Rectal smooth muscle tissue (tissue), 1 donor: ENCODE measurements around the gene RREB1.
A peak's percentile ranks its signal among the peaks of the same experiment; 100 is the strongest.
"Not testable (repeated sequence)": the region's sequence is repeated elsewhere in the genome, so short reads cannot be mapped to it uniquely, and the experiment has no call there.

Experiments
- H3K27ac ChIP-seq: one replicate; pipeline ENCODE4 v1.7.0; 2013; ENCODE audit warnings: low read depth, low read length, inconsistent platforms
- H3K27me3 ChIP-seq: one replicate; pipeline ENCODE4 v1.7.0; 2013; ENCODE audit warnings: low read length; ENCODE audit not compliant: control insufficient read depth, insufficient read depth
- H3K36me3 ChIP-seq: one replicate; pipeline ENCODE4 v1.7.0; 2013; ENCODE audit warnings: low read length; ENCODE audit not compliant: control insufficient read depth, insufficient read depth
- H3K4me1 ChIP-seq: one replicate; pipeline ENCODE4 v1.7.0; 2013; ENCODE audit warnings: low read length; ENCODE audit not compliant: control insufficient read depth, insufficient read depth
- H3K4me3 ChIP-seq: one replicate; pipeline ENCODE4 v1.7.0; 2013; ENCODE audit warnings: low read length
- H3K9ac ChIP-seq: one replicate; pipeline ENCODE4 v1.7.0; 2013; ENCODE audit warnings: low read length

RREB1 gene

DNA sequence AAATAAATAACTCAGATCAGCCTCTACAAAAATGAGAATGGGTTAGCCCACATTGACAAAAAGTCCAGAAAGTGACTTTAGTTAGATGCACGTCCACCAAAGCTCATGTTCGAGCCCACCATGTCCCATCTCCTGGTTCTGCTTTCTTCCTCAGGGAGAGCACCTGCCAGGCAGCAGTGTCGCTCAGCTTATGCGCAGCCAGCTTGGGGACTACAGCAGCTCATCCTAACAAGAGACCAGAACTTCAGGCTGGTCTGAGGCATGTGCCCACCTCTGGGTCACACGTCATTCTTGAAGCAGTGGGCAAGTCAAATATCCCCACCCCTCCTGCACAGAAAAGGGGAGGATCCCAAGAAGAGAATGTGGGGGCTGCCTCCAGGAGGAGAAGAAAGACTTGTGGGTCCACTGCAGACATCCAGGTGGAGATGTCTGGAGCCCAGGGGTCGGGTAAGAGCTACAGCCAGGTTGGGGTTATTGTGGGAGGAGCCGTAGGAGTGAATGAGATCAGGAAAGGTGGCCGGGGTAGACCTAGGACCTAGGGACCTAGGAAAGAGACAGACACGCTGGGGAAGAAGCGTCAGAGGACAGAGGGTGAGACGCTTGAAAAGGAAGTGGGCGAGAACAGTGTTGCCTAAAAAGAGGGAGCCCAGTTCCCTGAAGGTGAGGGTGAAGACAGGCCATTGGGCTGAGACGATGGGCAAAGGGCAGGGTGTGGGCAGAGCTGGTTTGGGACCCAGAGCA lies 152.7 kb downstream of the RREB1 start:
- H3K9ac ChIP-seq, result no peak overlapping the region
- no peaks in the 10 kb centered on the region for H3K27me3 ChIP-seq
- peaks cover 5% of the 10 kb centered on the region for H3K4me1 ChIP-seq
- peak overlapping the region; percentile 75 for H3K27ac ChIP-seq
- H3K4me3 ChIP-seq, result peak overlapping the region; percentile 96
- H3K36me3 ChIP-seq, result no peaks in the 10 kb centered on the region

DNA sequence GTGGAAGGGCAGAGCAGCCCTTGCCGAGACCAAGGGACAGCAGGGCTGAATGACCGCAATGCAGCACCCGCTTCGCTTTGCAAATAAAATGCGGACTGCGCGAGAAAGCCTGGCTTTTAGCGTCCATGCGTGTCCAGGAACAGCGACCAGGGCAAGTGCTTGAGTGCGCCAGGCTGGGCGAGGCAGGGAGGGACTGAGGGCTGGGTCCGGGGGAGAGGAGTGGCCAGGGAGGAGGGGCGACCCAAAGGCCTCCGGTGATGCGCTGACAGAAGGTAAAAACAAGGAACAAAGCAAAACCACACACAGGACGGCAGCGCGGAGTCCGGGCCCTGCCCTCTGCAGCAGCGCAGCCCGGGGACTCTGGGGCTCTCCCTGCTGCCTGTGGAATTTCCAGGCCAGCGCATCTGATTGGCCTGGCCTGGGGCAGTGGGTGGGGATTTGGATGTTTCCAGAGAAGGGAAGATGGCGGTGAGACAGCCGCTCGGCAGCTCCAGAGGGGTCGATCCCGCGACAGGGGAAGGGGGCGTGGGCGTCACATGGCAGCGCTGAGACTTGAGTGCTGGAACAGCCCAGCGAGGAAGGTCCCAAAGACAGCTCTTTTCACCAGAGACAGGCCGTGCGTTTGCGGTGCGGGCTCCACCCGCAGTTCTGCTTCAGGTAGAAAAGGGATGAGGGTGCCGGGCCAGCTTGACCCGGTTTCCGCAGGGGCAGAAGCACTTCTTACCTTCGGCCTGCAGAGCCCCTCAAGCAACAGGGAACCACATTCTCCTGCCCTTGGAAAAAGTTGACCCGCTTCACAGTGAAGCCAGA lies 153.5 kb downstream of the RREB1 start:
- peaks cover 5% of the 10 kb centered on the region for H3K4me1 ChIP-seq
- no peaks in the 10 kb centered on the region for H3K36me3 ChIP-seq
- peak overlapping the region; percentile 26 for H3K9ac ChIP-seq
- H3K27ac ChIP-seq, result peak overlapping the region; percentile 75
- no peaks in the 10 kb centered on the region for H3K27me3 ChIP-seq
- peak overlapping the region; percentile 96 for H3K4me3 ChIP-seq

DNA sequence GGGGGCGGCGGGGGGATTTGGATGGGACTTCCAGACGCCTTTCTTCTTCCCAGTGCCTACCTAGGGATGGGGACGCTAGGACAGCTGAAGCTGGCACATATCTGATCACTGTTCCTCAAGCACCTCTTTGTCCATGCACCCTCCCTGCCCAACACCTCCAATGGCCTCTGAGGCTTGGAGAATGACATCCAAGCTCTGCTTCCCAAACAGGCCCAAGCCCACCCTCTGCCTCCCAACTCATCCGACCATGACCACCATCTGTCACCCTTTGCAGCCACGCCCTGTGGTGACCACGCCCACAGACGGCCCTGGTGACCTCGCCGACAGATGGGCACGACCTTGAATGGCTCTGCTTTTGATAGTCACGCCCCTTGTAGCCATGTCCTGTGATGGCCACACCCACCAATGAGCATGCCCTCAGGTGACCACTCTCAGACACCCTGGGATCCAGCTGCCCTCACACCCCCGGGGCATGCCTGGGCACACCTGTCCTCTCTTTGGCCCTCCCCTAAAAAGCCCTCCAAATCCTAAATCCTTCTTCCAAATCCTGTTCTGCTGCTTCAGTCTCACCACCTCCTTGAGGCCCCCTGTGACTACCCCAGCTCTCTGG lies 154.2 kb downstream of the RREB1 start:
- Histone ChIP-seq H3K9ac (no peak overlapping the region), H3K4me1 (peaks cover 5% of the 10 kb centered on the region), H3K36me3 (no peaks in the 10 kb centered on the region), H3K27ac (no peak overlapping the region), H3K4me3 (peak overlapping the region; percentile 96), H3K27me3 (no peaks in the 10 kb centered on the region)

DNA sequence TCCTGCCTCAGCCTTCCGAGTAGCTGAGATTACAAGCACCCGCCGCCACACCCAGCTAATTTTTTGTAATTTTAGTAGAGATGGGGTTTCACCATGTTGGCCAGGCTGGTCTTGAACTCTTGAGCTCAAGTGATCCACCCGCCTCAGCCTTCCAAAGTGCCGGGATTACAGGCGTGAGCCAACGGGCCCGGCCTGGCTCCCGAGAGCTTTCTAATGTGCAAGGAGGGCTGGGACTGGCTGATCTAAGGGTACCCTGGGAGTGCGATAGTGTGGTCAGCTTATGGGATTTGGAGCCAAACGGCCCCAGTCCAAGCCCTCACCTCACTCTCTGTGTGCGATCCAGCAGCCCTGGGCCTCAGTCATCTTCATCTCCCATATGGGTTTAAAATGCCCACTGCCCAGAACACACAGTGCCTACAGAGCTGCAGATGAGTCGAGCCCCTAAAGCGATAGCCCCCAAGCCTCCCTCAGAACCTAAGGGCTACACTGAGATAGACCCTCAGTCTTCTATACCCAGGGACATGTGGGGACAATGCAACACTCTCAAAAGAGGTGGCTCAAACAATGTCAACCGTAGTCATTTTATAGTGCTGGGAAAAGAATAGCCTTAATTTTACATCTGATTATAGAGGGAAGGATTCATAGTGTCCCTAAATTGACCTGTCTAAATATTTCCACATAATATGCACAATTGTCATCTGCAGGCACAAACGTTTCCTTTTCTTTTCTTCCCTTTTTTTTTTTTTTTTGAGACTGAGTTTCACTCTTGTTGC lies 155.2 kb downstream of the RREB1 start:
- H3K36me3 ChIP-seq, result no peaks in the 10 kb centered on the region
- peaks cover 5% of the 10 kb centered on the region for H3K4me1 ChIP-seq
- H3K27ac ChIP-seq, result no peak overlapping the region

DNA sequence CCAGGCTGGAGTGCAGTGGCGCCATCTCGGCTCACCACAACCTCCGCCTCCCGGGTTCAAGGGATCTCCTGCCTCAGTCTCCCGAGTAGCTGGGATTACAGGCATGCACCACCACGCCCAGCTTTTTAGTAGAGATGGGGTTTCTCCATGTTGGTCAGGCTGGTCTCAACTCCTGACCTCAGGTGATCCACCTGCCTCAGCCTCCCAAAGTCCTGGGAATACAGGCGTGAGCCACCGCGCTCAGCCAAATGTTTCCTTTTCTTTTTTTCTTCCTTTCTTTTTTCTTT lies 155.7 kb downstream of the RREB1 start:
- not testable (repeated sequence) for H3K36me3 ChIP-seq, H3K4me3 ChIP-seq, H3K4me1 ChIP-seq, H3K9ac ChIP-seq, H3K27ac ChIP-seq, H3K27me3 ChIP-seq

More for the DNA sequence above, 155.2 kb downstream of the RREB1 start:
- no peak overlapping the region for H3K4me3 ChIP-seq
- H3K27me3 ChIP-seq, result no peaks in the 10 kb centered on the region
- H3K9ac ChIP-seq, result no peak overlapping the region

DNA sequence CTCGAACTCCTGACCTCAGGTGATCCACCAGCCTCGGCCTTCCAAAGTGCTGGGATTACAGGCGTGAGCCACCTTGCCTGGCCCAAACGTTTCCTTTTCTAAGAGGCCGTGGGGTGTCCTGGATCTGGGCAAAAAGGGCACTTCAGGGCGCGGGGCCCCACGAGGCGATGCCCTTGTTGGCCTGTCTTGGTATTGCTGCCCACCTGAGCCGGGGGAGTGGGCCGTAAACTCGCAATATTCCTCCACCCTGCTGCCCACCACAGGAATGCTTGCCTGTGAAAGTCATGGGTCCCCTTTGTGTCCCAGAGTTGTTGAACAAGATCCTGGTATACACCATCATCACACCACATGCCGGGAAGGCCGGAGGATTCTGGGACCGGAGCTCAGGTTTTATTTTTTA lies 156.3 kb downstream of the RREB1 start:
- no peak overlapping the region for H3K4me3 ChIP-seq
- H3K36me3 ChIP-seq, result no peaks in the 10 kb centered on the region
- H3K4me1 ChIP-seq, result peaks cover 5% of the 10 kb centered on the region
- no peaks in the 10 kb centered on the region for H3K27me3 ChIP-seq
- H3K9ac ChIP-seq, result no peak overlapping the region
- H3K27ac ChIP-seq, result no peak overlapping the region

DNA sequence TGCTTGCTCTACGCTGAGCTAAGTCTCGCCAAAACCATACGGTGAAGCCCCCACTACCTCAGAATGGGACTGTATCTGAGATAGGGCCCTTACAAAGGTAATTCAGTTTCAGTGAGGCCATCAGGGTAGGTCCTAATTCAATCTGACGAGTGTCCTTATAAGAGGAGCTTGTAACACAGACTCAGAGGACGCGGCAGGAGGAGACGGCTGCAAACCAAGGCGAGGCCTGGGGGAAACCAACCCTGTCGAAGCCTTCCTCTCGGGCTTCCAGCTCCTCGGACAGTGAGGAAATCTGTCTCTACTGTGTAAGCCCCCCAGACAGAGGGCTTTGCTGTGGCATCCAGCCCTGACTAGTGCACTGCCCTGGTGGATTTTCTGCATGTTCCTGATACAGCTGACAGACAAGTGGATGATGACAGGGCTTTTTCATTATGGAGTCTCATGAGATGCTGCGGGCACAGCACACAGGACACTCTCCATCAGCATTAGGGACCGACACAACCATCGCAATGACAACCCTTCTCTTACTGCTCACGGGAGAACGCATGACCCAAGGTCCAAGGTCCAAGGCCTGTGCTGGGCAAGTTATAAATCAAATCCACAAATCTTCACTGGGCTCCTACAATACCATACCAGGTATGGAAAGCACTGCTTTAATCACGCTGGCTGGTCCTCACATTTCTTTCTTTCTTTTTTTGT lies 157.1 kb downstream of the RREB1 start:
- H3K36me3 ChIP-seq, result no peaks in the 10 kb centered on the region
- H3K9ac ChIP-seq, result no peak overlapping the region
- peaks cover 5% of the 10 kb centered on the region for H3K4me1 ChIP-seq
- no peak overlapping the region for H3K4me3 ChIP-seq
- no peak overlapping the region for H3K27ac ChIP-seq
- no peaks in the 10 kb centered on the region for H3K27me3 ChIP-seq

DNA sequence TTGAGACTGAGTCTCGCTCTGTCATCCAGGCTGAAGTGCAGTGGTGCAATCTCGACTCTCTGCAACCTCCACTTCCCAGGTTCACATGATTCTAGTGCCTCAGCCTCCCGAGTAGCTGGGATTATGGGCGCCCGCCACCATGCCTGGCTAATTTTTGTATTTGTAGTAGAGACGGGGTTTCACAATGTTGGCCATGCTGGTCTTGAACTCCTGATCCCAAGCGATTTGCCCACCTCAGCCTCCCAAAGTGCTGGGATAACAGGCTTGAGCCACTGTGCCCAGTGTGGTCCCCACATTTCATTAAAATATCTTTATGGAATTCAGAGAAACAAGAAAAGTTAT lies 157.6 kb downstream of the RREB1 start:
- not testable (repeated sequence) for H3K27me3 ChIP-seq, H3K9ac ChIP-seq, H3K27ac ChIP-seq, H3K36me3 ChIP-seq, H3K4me3 ChIP-seq, H3K4me1 ChIP-seq

DNA sequence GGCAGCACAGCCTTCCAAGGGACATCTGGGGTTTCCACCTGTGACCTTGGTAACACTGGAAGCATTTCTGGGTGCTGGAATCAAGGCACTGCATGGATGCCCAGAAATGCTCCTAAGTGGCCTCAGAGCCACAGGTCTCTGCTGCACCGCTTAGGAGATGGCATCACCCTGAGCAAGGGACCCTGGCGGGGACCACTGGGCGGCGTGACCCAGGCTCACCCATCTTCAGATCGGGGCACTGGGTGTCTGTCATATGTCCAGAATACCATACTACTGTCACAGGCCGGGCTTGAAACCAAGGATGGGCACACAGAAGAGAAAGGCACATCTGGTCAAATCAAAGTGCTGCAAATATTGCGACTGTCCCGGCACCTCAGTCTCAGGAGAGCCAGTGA lies 159.3 kb downstream of the RREB1 start:
- no peak overlapping the region for H3K4me3 ChIP-seq
- no peaks in the 10 kb centered on the region for H3K27me3 ChIP-seq
- H3K36me3 ChIP-seq, result no peaks in the 10 kb centered on the region
- no peaks in the 10 kb centered on the region for H3K4me1 ChIP-seq
- no peak overlapping the region for H3K27ac ChIP-seq
- no peak overlapping the region for H3K9ac ChIP-seq

DNA sequence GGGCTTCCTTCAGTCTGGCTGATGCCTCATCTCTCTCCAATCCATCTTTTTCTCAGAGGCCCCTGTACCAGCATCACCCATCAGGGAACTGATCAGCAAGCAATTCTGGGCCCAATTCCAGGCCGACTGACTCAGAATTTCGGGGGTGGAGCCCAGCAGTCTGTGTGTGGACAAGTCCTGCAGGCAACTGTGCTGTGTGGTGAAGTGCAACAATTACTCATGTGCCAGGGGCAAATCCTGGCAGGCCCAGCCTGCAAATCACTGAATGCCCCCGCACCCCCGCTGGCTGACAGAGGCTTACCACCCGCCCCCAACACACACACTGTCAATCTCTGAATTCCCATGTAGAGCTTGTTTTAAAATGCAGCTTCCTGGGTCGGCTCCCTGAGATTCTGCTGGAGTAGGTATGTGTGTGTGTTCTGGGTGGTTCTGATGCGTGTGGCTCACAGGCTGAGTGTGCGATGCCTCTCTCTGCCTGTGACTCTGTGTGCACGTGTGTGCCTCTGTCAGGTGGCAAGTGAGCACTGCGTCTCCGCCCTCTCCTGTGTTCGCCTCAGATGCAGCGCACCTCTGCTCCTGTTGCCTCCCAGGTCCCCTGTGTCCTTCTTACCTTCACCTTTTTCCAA lies 159.8 kb downstream of the RREB1 start:
- no peaks in the 10 kb centered on the region for H3K27me3 ChIP-seq
- no peak overlapping the region for H3K4me3 ChIP-seq
- H3K9ac ChIP-seq, result no peak overlapping the region
- H3K36me3 ChIP-seq, result no peaks in the 10 kb centered on the region
- H3K27ac ChIP-seq, result no peak overlapping the region
- H3K4me1 ChIP-seq, result no peaks in the 10 kb centered on the region

DNA sequence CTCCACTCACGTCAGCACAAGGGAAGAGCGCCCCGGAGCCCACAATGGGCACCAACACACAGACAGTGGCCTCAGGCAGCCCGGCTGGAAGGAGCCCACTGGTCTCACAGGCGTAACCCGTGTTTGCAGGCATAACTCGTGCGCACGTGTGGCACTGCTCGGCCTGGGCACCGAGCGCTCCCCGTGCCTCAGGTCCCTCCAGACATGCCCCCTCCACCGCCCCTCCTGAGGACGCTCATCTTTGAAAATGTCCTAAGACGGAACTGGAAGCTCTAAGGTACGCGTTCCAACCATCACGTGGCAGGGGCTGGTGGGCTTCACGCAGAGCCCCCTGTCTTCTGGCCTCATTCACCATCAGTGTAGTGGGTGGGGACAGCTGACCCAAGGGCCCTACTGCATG lies 160.6 kb downstream of the RREB1 start:
- H3K4me1 ChIP-seq, result no peaks in the 10 kb centered on the region
- no peaks in the 10 kb centered on the region for H3K27me3 ChIP-seq
- no peak overlapping the region for H3K27ac ChIP-seq
- no peaks in the 10 kb centered on the region for H3K36me3 ChIP-seq
- H3K4me3 ChIP-seq, result no peak overlapping the region
- H3K9ac ChIP-seq, result no peak overlapping the region
